OCI-LY3 (cell line): ENCODE results near the gene TOMM40L.

Experiments
- H2AFZ ChIP-seq: fragments of 200-600, 300-600 bp; shearing (Covaris generic); 2 replicates; pipeline ENCODE4 v1.6.0; 2014; ENCODE audit warnings: antibody characterized with exemption, low read depth, low read length
- H3K27ac ChIP-seq: fragments of 200-600, 300-600 bp; sonication (generic); 2 replicates; pipeline ENCODE4 v1.5.1; 2014; ENCODE audit warnings: mild to moderate bottlenecking, low read length, moderate library complexity, mixed read lengths
- H3K27me3 ChIP-seq: fragments of 200-600, 300-600 bp; sonication (generic); 2 replicates; pipeline ENCODE4 v1.6.1; 2014; ENCODE audit warnings: low read depth, low read length, mixed read lengths
- H3K36me3 ChIP-seq: fragments of 200-600, 300-600 bp; sonication (generic); replicated peaks from 2 replicates; pipeline ENCODE3; 2014; ENCODE audit warnings: low read depth, low read length, mixed read lengths
- H3K4me1 ChIP-seq: fragments of 300-600, 200-600 bp; sonication (generic); 2 replicates; pipeline ENCODE4 v1.6.1; 2014; ENCODE audit warnings: low read length, mixed read lengths
- H3K4me2 ChIP-seq: fragments of 200-600, 300-600 bp; sonication (generic); 2 replicates; pipeline ENCODE4 v1.6.1; 2014; ENCODE audit warnings: low read length, mixed read lengths
- H3K4me3 ChIP-seq: fragments of 300-600, 200-600 bp; sonication (generic); 2 replicates; pipeline ENCODE4 v1.5.1; 2014; ENCODE audit warnings: antibody characterized with exemption, mild to moderate bottlenecking, low read length, moderate library complexity
- H3K79me2 ChIP-seq: fragments of 300-600, 200-600 bp; shearing (Covaris generic); 2 replicates; pipeline ENCODE4 v1.6.1; 2014; ENCODE audit warnings: mild to moderate bottlenecking, low read length, mixed read lengths
- H3K9ac ChIP-seq: fragments of 300-600, 200-600 bp; shearing (Covaris generic); 2 replicates; pipeline ENCODE4 v1.6.0; 2014; ENCODE audit warnings: mild to moderate bottlenecking, low read length, moderate library complexity
- H3K9me3 ChIP-seq: fragments of 200-600, 300-600 bp; shearing (Covaris generic); 2 replicates; pipeline ENCODE4 v1.6.1; 2014; ENCODE audit warnings: low read length, mixed read lengths; ENCODE audit not compliant: insufficient read depth
- H4K20me1 ChIP-seq: fragments of 200-600, 300-600 bp; sonication (generic); 2 replicates; pipeline ENCODE4 v1.6.1; 2016; ENCODE audit warnings: low read length, mixed read lengths; ENCODE audit not compliant: insufficient read depth
- EZH2phosphoT487 ChIP-seq: fragments of 200-600 bp; shearing (Covaris generic); IDR thresholded peaks from 2 replicates; pipeline ENCODE4 v1.6.1; 2018; ENCODE audit warnings: antibody characterized with exemption, mixed run types, low read depth
- TF ChIP-seq, protein P1 (sequence below): fragments of 200-600, 300-600 bp; sonication (generic); IDR thresholded peaks from 2 replicates; pipeline ENCODE4 v1.5.1; 2014; ENCODE audit warnings: antibody characterized with exemption, low read length, low read depth

Gene TOMM40L

DNA sequence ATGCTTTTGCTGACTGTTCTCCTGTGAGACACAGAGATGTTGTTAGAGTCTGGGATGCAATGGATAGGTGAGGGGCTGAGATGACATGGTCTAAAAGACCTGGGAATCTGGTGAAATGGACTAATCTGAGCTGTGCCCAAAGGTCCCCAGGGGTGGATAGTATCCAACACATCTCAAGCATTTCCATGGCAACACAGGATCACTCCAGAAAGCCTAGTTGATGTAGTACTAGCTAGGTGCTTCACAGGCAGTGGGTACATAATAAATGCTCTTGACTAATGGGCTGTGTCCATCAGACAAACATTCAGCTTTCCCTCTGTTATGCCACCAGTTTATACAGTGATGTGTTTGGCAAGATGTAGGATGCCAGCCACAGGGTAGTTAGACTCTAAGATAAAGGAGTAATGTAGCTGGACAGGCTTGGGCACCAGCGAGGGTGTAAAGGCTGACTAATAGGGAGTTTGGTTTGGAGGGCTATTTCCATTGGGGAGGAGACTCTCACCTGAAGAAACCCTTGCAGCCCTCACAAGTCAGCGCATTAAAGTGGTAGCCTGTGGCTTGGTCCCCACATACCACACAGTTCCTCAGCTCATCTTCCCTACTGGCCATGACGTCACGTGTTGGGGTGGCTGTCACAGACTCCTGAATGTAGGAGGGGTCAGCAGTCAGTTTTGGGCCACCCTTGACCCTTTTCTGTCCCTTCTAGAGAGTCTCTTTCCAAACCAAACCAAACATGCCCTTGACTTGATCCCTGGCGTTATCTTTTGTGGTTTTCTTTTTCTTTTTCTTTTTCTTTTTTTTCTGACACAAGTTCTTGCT lies 10.3 kb downstream of the TOMM40L start:
- H3K79me2 ChIP-seq: no peaks in the 10 kb centered on the region
- H3K36me3 ChIP-seq: no peaks in the 10 kb centered on the region
- TF ChIP-seq EZH2phosphoT487: no peak
- TF ChIP-seq, protein P1, sequence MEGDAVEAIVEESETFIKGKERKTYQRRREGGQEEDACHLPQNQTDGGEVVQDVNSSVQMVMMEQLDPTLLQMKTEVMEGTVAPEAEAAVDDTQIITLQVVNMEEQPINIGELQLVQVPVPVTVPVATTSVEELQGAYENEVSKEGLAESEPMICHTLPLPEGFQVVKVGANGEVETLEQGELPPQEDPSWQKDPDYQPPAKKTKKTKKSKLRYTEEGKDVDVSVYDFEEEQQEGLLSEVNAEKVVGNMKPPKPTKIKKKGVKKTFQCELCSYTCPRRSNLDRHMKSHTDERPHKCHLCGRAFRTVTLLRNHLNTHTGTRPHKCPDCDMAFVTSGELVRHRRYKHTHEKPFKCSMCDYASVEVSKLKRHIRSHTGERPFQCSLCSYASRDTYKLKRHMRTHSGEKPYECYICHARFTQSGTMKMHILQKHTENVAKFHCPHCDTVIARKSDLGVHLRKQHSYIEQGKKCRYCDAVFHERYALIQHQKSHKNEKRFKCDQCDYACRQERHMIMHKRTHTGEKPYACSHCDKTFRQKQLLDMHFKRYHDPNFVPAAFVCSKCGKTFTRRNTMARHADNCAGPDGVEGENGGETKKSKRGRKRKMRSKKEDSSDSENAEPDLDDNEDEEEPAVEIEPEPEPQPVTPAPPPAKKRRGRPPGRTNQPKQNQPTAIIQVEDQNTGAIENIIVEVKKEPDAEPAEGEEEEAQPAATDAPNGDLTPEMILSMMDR: no peak
- H3K27me3 ChIP-seq: peaks cover 8% of the 10 kb centered on the region; the same call in 1 of the 2 replicates
- H3K4me3 ChIP-seq: no peak overlapping the region
- H2AFZ ChIP-seq: no peak overlapping the region
- no peak overlapping the region for H3K27ac ChIP-seq
- H4K20me1 ChIP-seq: no peaks in the 10 kb centered on the region
- no peak overlapping the region for H3K4me2 ChIP-seq
- no peaks in the 10 kb centered on the region for H3K9me3 ChIP-seq
- H3K4me1 ChIP-seq: no peaks in the 10 kb centered on the region
- H3K9ac ChIP-seq: no peak overlapping the region

DNA sequence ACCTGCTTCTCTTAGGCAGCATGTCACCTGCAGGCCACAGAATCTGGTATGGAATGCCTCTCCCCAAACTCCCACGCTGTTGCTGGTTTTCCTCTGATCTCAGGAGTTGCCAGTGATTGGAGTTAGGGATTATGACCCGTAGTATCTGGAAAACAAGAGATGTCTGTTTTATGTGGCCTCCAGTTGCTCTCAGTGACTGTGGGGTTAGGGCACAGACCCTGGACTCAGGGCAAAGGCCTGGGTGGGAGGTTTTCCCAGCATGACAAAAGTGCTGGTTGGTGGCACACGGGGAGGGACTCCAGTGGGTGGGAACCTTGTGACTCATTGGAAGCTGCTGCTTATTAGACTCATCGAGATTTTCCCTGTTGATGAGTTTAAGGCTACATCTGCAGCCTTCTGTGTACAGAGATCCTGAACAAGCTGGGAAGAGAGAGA lies 12.2 kb downstream of the TOMM40L start, which contains the start of gene NR1I3:
NR1I3 (minus strand) TSS at position 165 of the 435 bp plus-strand sequence. CDS start 1,638 bp downstream, outside the sequence.
- Histone ChIP-seq H3K9ac (no peak within 1 kb of the TSS), H3K36me3 (no peaks in the 10 kb centered on the region), H3K79me2 (no peaks in the 10 kb centered on the region), H3K9me3 (no peaks in the 10 kb centered on the region), H3K27ac (no peak within 1 kb of the TSS), H2AFZ (no peak within 1 kb of the TSS), H3K4me3 (no peak within 1 kb of the TSS), H3K27me3 (peaks cover 8% of the 10 kb centered on the region; the same call in 1 of the 2 replicates), H3K4me1 (peaks cover 8% of the 10 kb centered on the region; the same call in 1 of the 2 replicates), H4K20me1 (no peaks in the 10 kb centered on the region), H3K4me2 (no peak within 1 kb of the TSS)
- TF ChIP-seq EZH2phosphoT487: no peak
- TF ChIP-seq, protein P1: no peak

DNA sequence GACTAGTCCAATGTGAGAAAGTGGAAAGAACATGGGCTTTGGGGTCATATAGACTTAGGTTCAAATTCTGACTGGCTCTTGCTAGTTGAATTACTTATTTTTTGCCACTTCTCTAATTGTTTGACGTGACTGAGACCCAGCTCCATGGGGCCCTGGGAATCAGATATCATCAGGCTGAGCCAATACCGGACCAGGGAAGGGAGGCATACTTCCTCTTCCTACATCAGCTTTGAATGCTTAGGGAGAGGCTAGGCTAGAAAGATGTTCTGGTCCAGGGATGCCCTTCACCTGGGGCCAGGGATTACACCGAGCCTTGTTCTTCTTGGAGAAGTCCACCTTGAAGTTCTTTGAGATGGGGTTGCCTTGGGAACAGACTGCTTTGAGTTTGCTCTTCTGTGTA lies 15.8 kb downstream of the TOMM40L start:
- peaks cover 8% of the 10 kb centered on the region; the same call in 1 of the 2 replicates for H3K4me1 ChIP-seq
- no peak overlapping the region for H3K4me2 ChIP-seq
- no peaks in the 10 kb centered on the region for H3K36me3 ChIP-seq
- no peaks in the 10 kb centered on the region for H3K79me2 ChIP-seq
- H3K4me3 ChIP-seq: no peak overlapping the region
- no peaks in the 10 kb centered on the region for H4K20me1 ChIP-seq
- no peak for TF ChIP-seq EZH2phosphoT487
- TF ChIP-seq, protein P1: no peak
- H3K9me3 ChIP-seq: no peaks in the 10 kb centered on the region
- no peak overlapping the region for H2AFZ ChIP-seq
- no peak overlapping the region for H3K9ac ChIP-seq
- no peak overlapping the region for H3K27ac ChIP-seq
- no peaks in the 10 kb centered on the region for H3K27me3 ChIP-seq

DNA sequence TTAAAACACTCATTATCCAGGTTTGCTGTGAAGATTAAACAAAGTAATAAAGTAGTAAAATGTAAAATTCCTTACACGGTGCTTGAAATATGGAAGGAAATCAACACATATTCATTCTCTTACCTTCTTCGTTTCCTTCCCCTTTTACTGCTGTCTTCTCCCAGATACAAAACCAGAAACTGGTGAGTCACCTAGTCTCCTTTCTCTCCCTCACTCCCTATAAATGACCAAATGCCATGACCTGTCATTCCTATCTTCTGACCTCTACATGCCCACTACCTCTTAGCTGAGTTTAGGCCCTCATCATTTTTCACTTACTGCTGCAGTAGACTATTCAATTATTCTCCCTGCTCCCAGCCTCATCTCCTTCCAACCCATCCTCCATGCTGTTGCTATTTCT lies 16.5 kb downstream of the TOMM40L start:
- Histone ChIP-seq H3K36me3 (no peaks in the 10 kb centered on the region), H3K27me3 (no peaks in the 10 kb centered on the region), H3K9me3 (no peaks in the 10 kb centered on the region), H3K27ac (no peak overlapping the region), H3K9ac (no peak overlapping the region), H3K4me2 (no peak overlapping the region), H3K79me2 (no peaks in the 10 kb centered on the region), H4K20me1 (no peaks in the 10 kb centered on the region), H2AFZ (no peak overlapping the region), H3K4me1 (peaks cover 8% of the 10 kb centered on the region; the same call in 1 of the 2 replicates), H3K4me3 (no peak overlapping the region)
- TF ChIP-seq, protein P1: no peak
- TF ChIP-seq EZH2phosphoT487: no peak
